Body of pancreas (tissue), 2 donors: ENCODE results near the gene SSMEM1. TPM values are rescaled to one million over a fixed set of nuclear protein-coding genes. Genes with fewer than 3 reads are reported as not detected.

ENCODE experiments used
- total RNA-seq, 2 donors: library from RNA; depleted of rRNA; stranded (reverse); fragments of >200 nt; gene quantifications; one replicate each; pipeline ENCODE4 v1.1.0, GENCODE V29; 2016

SSMEM1 gene
- total RNA-seq, 2 donors from 2014 or later = not detected

Other genes with a start within 250 kb of the SSMEM1 start
- 1 to 10 TPM in 1 of 2 donors, under 1 TPM in 1; 0.99 to 4.7 TPM for gene ZC3HC1, start 156.5 kb upstream of the SSMEM1 start, total RNA-seq
- gene KLHDC10, start 137.3 kb upstream of the SSMEM1 start, total RNA-seq = 10 to 100 TPM; 10.5 to 15.6 TPM
- 10 to 100 TPM in 1 of 2 donors, 1 to 10 TPM in 1; 7.6 to 12.2 TPM for gene TMEM209, start 2.5 kb upstream of the SSMEM1 start, total RNA-seq
- 1,000 to 10,000 TPM; 4,161 to 4,381 TPM for gene CPA2, start 59.0 kb downstream of the SSMEM1 start, total RNA-seq
- 10 to 100 TPM in 1 of 2 donors, 1 to 10 TPM in 1; 9.6 to 10.2 TPM for gene CPA4, start 85.3 kb downstream of the SSMEM1 start, total RNA-seq
- not detected for gene CPA5, start 137.0 kb downstream of the SSMEM1 start, total RNA-seq
- gene CPA1, start 172.6 kb downstream of the SSMEM1 start, total RNA-seq = over 10,000 TPM; 26,456 to 42,834 TPM
- 1 to 10 TPM; 6.9 to 8.3 TPM for gene CEP41, start 233.2 kb downstream of the SSMEM1 start, total RNA-seq